Activated CD4-positive, CD25-positive, alpha-beta regulatory T cell treated with anti-CD3 and anti-CD28 coated beads, Interleukin-2, amount 50 U/mL, for 24 hours (primary cell): ENCODE data around the gene FAM180B.
A peak's percentile ranks its signal among the peaks of the same experiment; 100 is the strongest.

Experiments used
- ATAC-seq, 2 donors: fragments of 150-1000 bp; cut with Tn5 transposase; one replicate each; pipeline ENCODE4 v1.10.0; 2021; ENCODE audit warnings: mild to moderate bottlenecking in 1 of 2, moderate library complexity in 1 of 2

Gene FAM180B

GRCh38 chr11:47570651-47571356 lies 15.7 kb upstream of the FAM180B start:
- no peak for ATAC-seq

- ATAC-seq = no peak
Measured at GRCh38 chr11:47571357-47571729, 15.1 kb upstream of the FAM180B start.

GRCh38 chr11:47571895-47572294 lies 14.6 kb upstream of the FAM180B start:
- no peak for ATAC-seq

GRCh38 chr11:47572715-47573255 lies 13.7 kb upstream of the FAM180B start:
- ATAC-seq = no peak

GRCh38 chr11:47573321-47573720 lies 13.2 kb upstream of the FAM180B start:
- ATAC-seq = no peak

DNA sequence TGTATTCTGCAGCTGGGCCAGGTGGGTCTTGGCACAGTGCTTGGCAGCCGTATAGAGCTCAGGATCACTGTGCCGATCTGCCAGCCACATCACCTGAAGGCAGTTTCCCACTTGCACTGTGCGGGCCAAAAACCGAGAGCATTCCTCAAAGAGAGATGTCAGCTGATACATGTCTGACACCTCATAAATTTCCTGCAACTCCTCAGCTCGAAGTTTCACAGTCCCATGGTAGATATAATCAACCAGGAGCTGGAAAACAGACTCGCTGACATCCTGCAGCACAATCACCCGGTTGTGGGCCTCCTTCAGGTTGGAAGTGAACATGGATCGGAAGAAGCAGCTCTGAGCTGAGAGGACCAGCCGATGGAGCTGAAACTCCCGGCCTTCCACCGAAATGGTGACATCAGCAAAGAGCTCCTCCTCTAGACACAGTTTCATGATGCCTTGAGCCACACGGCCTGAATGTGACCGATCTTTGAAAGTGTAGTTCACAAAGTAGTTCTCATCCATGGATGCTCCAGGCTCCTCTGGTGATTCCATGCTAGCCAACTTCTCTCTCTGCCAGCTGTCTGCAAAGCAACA lies 8.9 kb upstream of the FAM180B start:
- ATAC-seq = no peak

DNA sequence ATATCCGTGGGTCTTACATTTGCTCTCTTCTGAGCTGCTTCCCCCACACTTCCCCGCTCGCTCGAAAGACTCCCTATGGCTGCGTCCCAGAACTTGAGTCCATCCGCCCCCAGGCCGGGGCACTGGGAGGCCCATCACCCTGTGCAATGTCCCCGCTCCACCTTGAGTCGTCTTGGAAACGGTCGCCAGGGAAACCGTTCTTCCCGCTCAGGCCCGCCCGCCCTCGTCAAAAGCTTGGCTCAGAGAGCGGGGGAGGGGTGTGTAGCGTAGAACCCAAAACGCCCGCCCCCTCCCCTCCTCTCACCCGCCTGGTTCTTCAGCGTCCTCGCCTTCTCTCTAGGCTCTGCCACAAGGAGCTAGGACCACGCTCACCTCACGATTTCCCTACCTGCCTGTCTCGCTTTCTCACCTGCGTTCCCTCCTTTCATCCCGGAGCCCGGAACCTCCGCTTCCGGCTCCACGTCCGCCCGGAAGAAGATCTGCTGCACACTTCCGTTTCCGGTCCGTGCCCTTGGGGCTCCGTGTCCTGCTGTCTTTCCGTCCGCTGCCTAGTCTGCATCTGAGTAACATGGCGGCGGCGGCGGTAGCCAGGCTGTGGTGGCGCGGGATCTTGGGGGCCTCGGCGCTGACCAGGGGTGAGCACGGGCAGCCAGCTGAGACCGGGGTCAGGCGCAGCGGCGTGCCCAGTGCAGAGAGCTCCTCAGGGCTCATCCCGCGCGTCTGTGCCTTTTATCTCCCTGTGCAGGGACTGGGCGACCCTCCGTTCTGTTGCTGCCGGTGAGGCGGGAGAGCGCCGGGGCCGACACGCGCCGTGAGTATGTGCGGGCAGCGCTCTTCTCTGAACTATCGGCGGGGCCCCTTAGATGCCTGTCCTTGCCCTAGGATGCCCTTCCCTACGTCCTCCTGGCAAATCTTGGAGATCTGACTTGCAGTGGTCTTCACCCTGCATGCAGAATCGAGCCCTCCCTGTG lies 7.7 kb upstream of the FAM180B start, which contains the start of the genes KBTBD4 and NDUFS3:
Gene KBTBD4 (minus strand): TSS at position 447 of the 971 bp plus-strand sequence. CDS start 19 bp downstream, at position 428.
Gene NDUFS3 (plus strand): TSS at position 551 of the 971 bp plus-strand sequence. CDS start 18 bp downstream, at position 569.
- peak; percentile 96 for ATAC-seq

GRCh38 chr11:47583844-47584243 lies 2.6 kb upstream of the FAM180B start:
- ATAC-seq = no peak

DNA sequence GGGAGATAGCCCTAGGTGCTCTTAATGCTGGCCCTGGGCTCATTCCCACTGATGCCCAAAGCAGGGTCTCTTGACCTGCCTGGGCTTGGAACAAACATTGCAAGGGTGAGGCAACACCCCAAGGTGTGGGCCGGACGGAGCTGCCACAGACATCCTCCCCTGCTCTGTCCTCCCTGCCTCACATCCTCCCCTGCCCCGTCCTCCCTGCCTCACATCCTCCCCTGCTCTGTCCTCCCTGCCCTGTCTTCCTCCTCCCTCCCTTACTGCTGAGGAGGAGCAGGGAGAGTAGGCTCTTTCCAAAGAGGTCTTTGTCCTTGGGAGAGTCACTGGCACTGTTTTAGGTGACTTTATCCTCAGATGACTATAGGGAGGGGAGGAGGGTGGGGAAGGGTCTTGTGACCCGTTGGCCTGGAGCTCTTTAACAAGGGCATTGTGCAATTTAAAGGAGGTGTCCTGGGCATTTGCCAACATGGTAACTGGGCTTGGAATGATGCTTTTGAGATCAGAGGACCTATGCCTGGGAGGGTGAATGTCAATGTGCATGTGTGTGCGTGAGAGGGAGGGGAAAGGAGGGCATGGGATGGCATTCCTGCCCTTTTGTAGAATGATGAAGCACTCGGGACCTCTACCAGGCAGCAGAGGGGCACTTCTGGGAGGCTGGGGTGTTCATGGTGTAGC lies 700 bp downstream of the FAM180B start:
- no peak for ATAC-seq

- no peak for ATAC-seq
Measured at GRCh38 chr11:47587723-47588326, 1.3 kb downstream of the FAM180B start.

DNA sequence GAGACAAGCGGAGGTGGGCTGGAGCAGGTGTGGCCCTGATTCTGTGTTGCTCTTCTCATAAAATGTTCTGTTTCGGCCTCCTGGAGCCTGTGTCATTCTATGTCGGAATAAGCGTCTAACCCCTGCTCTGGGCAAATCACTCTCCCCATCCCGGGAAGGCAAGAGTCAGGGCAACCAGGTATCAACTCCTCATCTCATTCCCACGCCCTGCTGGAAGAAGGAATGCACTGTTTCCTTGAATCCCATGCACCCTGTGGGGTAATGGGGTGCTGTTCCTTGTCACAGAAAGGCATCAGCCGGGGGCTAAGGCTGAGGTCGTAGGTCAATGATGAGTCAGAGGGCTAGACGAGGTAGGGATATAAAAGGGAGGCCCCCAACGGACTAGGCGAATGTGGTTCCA lies 2.6 kb downstream of the FAM180B start:
- no peak for ATAC-seq

DNA sequence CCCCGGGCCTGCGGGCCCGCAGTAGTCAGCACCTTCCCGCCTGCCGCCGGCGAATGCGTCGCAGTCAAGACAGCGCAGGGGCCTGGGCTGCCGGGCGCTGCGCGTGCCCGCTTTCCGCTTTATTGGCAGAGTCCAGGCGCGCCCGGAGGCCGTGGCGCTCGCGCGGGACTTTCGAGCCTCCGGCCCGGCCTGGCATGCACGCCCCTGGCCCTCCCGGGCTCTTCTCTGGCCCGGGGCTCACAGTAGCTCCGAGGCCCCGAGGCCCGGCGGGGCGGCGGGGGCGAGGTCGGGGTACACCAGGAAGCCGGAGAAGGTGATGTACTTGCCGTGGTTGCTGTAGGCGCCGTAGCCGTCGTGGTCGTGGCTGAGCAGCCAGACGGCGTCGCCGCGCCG lies 3.1 kb downstream of the FAM180B start:
- no peak for ATAC-seq

- ATAC-seq = no peak
Measured at GRCh38 chr11:47589977-47590861, 3.7 kb downstream of the FAM180B start.

- ATAC-seq = no peak
Measured at GRCh38 chr11:47591764-47592163, 5.3 kb downstream of the FAM180B start.

DNA sequence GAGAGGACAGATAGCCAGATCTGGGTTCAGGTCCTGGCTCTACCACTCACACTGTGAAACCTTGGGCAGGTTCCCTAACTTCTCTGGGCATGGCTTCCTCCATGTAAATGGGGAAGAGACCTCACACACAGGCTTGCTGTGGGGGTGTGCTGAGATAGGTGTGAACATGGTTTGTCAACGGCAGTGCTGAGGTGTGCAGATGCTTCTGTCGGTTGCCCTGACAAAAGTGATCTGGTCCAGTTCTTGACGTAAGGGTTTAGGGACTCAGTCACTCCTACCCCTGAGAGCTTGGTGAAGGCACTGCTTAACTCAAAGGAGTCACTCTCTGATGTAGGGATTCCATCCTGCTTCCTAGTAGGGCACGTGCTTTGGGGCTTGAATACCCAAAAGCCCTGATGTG lies 5.8 kb downstream of the FAM180B start:
- ATAC-seq = no peak

GRCh38 chr11:47592970-47593369 lies 6.5 kb downstream of the FAM180B start:
- ATAC-seq = no peak

DNA sequence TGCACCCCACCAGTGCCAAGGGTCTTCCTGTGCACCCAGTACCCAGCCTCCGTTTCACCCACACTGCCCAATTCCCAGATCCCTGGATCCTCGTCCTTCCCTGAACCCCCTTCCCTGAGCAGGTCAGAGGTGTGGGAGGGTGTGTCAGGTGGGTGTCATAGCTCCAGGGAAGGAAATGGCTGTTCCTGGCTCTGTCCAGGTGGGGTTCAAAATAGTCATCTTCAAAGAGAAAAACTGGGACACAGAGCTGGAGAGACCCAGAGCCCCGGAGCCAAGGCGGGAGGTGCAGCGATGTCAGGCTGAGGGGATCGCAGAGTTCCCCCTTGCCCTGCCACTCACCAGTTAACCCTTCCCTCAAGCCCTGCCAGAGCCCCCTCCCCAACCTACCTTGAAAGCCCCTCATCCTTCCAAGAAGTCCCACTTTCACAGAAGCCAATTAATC lies 7.0 kb downstream of the FAM180B start:
- ATAC-seq = no peak

- no peak for ATAC-seq
Measured at GRCh38 chr11:47593934-47594855, 7.7 kb downstream of the FAM180B start, which contains the start of gene C1QTNF4. C1QTNF4 (minus strand) TSS chr11:47594411; CDS start chr11:47590810, 3,601 bp downstream.

DNA sequence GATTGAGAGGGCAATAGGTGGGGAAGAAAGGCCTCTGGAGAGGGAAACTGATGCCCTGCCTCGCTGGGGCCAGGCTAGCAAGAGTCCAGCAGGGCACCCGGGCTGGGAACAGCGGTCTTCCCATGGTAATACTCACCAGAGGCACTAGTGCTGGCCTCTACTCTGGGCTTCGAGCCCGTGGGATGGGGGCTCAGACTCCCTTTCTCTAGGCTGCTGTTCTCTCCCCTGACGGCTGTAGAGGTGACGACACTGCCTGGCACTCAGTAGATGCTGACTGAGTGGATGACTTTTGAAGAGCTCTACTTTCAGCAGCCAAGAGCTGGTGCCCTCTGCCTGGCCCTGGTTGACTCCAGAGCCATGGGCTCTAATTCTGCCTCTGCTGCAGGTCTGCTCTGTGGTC lies 8.6 kb downstream of the FAM180B start:
- ATAC-seq = no peak

GRCh38 chr11:47595967-47596366 lies 9.5 kb downstream of the FAM180B start:
- no peak for ATAC-seq
